ENCODE data around the gene LRFN3. TPM values are rescaled to one million over a fixed set of nuclear protein-coding genes. Genes with fewer than 3 reads are reported as not detected.
A peak's percentile ranks its signal among the peaks of the same experiment; 100 is the strongest.

Gene LRFN3
- total and polyA plus RNA-seq, 2 of the 4 experiments (the other 2 are of a cell fraction) = 0.36 to 4.8 TPM

DNA sequence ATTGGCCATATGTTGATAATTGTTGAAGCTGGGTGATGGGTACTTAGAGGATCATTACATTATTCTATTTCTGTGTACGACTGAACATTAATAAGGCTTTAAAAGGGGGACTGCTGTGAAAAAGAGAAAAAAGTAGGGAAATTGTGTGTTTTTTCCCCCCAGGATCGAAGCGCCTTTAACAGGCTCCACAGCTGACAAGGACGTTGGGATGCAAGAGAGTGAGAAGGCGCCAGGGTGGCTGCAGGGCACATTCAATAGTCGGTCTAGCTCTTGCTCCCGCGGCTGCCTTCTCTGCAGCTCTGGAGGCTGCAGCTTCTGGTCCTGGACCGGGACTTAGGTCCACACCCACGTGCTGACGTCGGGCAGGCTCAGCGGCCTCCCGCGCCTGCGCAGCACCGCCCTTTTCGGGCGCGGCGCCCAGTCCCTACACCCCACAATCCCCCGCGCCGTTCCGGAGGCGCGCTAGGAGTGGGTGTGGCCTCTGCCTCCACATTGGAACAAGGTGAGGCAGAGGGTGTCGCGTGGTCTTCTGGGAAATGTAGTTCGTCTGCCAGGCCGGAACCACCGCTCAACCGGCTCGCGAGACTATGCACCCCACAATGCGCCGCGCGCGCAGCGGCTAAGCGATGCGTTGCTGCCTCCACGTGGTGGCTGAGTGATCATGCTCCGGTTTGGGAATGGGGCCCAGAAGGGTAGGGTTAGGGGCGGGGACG, 4.9 kb upstream of the LRFN3 start (continued):
- TF ChIP-seq ELK1 (IDR thresholded peaks at IDR 0.05; ENCODE audit: borderline replicate concordance, low read depth, low read length) (no peak), SMC3 (IDR thresholded peaks at IDR 0.05; ENCODE audit: low read depth, low read length) (peak; percentile 100)

DNA sequence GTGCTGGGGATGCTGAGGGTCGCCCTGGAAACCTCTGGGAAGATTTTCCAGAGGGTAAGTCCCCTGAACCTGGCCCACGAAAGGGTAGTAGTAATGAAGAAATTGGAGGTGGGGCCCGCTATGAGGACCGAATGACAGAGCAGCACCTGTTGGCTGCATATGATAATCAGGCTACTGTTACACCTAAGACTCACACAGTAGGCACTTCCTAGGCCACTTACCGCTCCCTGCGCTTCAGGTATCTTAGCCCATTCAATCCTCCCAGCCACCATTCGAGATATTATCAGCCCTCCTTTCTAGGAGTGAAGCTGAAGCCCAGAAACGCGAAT, 4.3 kb upstream of the LRFN3 start:
- CTCF ChIA-PET = interaction anchor here (1.0 to 1.5 kb wide), 3 partner anchors 10 to 49 kb away, joined by 3 to 6 read pairs (median 4); no protein-coding TSS in a partner anchor
- no peak overlapping the region for H3K9ac ChIP-seq (ENCODE audit: low read depth, low read length)
- H2AFZ ChIP-seq (replicated peaks; ENCODE audit: low read length, poor library complexity) = peak overlapping the region; percentile 93
- H3K27ac ChIP-seq (ENCODE audit: insufficient read depth, low read length) = no peak overlapping the region
- H2BK120ac ChIP-seq (ENCODE audit: low read depth, low read length) = no peak overlapping the region
- no peak overlapping the region for H3K14ac ChIP-seq (replicated peaks; ENCODE audit: low read depth, low read length)
- H3K36me3 ChIP-seq (ENCODE audit: control insufficient read depth, insufficient read depth, low read length) = no peaks in the 10 kb centered on the region
- peaks cover 8 to 10% of the 10 kb centered on the region in 2 experiments; a peak in 3 of 4 replicates for H3K79me1 ChIP-seq (ENCODE audit: low read depth in 1 of 2, low read length in 2 of 2)
- H3K9me1 ChIP-seq (ENCODE audit: insufficient read depth, low read length) = no peaks in the 10 kb centered on the region
- H3K4ac ChIP-seq (ENCODE audit: low read depth, low read length) = no peak overlapping the region
- no peak for TF ChIP-seq SMC3 (IDR thresholded peaks at IDR 0.05; ENCODE audit: low read depth, low read length)
- TF ChIP-seq MAZ (IDR thresholded peaks at IDR 0.05; ENCODE audit: borderline replicate concordance, low read depth, low read length) = no peak
- TF ChIP-seq, protein P1, sequence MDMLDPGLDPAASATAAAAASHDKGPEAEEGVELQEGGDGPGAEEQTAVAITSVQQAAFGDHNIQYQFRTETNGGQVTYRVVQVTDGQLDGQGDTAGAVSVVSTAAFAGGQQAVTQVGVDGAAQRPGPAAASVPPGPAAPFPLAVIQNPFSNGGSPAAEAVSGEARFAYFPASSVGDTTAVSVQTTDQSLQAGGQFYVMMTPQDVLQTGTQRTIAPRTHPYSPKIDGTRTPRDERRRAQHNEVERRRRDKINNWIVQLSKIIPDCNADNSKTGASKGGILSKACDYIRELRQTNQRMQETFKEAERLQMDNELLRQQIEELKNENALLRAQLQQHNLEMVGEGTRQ (IDR thresholded peaks at IDR 0.05; ENCODE audit: low read depth, low read length) = no peak
- no peak for TF ChIP-seq RAD21 (IDR thresholded peaks at IDR 0.05; ENCODE audit: low read length)
- TF ChIP-seq FOS (IDR thresholded peaks at IDR 0.05; ENCODE audit: low read depth, low read length) = no peak
- no peak for TF ChIP-seq CTCF (conservative IDR thresholded peaks at IDR 0.05; ENCODE audit: low read depth, low read length)
- TF ChIP-seq CEBPB (IDR thresholded peaks at IDR 0.05; ENCODE audit: low read depth, low read length) = no peak
- no peak for TF ChIP-seq MAFK (IDR thresholded peaks at IDR 0.05; ENCODE audit: low read depth, low read length)
- TF ChIP-seq NFE2L2 (IDR thresholded peaks at IDR 0.05; ENCODE audit: low read depth, low read length) = no peak
- no peaks in the 10 kb centered on the region for H3K9me3 ChIP-seq (ENCODE audit: control insufficient read depth, insufficient read depth, low read length)
- H4K91ac ChIP-seq (ENCODE audit: insufficient read depth, low read depth, low read length) = no peak overlapping the region
- H2BK20ac ChIP-seq (ENCODE audit: low read depth, low read length) = no peak overlapping the region
- no peaks in the 10 kb centered on the region for H3K27me3 ChIP-seq (ENCODE audit: control insufficient read depth, insufficient read depth, low read length)
- H3K18ac ChIP-seq (ENCODE audit: low read depth, low read length) = no peak overlapping the region
- DNase-seq (no peak), ATAC-seq (ENCODE audit: low read depth) (no peak)
- no peaks in the 10 kb centered on the region for H4K20me1 ChIP-seq (ENCODE audit: insufficient read depth, low read length)
- dilution Hi-C loops (cut with HindIII; ENCODE audit: low sequenced_read_pairs, unreplicated experiment) (no loop called here), intact Hi-C loops (cut with micrococcal nuclease) (loop anchor here (1.0 to 5.0 kb wide), 4 partner anchors 33 to 215 kb away; partner anchors contain the start of genes HSPB6 and PROSER3), in situ Hi-C loops (cut with MboI; ENCODE audit: low sequenced_read_pairs) (loop anchor here (5.0 kb wide), 1 partner anchor 45 kb away; no protein-coding TSS in a partner anchor)
- no peak overlapping the region for H3K4me2 ChIP-seq (ENCODE audit: low read depth, low read length)
- H4K5ac ChIP-seq (ENCODE audit: low read depth, low read length) = no peak overlapping the region
- WGBS, 2 experiments (ENCODE audit: extremely low coverage in 2 of 2, insufficient read length in 1 of 2) = 0% methylated on average over 6 of the region's 9 CpGs; no CpG with 5 or more reads in 1 of the 2 experiments
- H2BK15ac ChIP-seq (ENCODE audit: low read depth, low read length) = no peak overlapping the region
- H3K23ac ChIP-seq (ENCODE audit: low read depth, low read length) = no peak overlapping the region
- H2AK9ac ChIP-seq (replicated peaks; ENCODE audit: low read depth, low read length, poor library complexity) = peak overlapping the region; percentile 93
- no TSS peak for BruUV-seq (replicated peaks)
- H4K8ac ChIP-seq (ENCODE audit: low read depth in 2 of 2, low read length in 2 of 2) = no peak overlapping the region
- H2AK5ac ChIP-seq (ENCODE audit: low read depth, low read length) = no peak overlapping the region
- no peak overlapping the region for H3K56ac ChIP-seq (ENCODE audit: extremely low read depth, insufficient read depth, low read length)
- peaks cover 4% of the 10 kb centered on the region; the same call in 1 of the 2 replicates for H3K4me1 ChIP-seq (ENCODE audit: control insufficient read depth, insufficient read depth, low read length)
- H2BK5ac ChIP-seq (ENCODE audit: low read depth, low read length, poor library complexity, severe bottlenecking) = no peak overlapping the region
- no peak overlapping the region for H3K4me3 ChIP-seq (ENCODE audit: insufficient read depth, low read depth, low read length)
- POLR2A ChIA-PET (ENCODE audit: unreplicated experiment) = interaction anchor here (0.6 kb wide), 1 partner anchor 10 kb away, joined by 3 read pairs; no protein-coding TSS in a partner anchor
